ENCODE measurements around the gene DCAF8. TPM values are rescaled to one million over a fixed set of nuclear protein-coding genes. Genes with fewer than 3 reads are reported as not detected.

The DCAF8 gene
- total and polyA plus RNA-seq, 2 experiments from 2014 or later, result 55.0 to 104 TPM

DNA sequence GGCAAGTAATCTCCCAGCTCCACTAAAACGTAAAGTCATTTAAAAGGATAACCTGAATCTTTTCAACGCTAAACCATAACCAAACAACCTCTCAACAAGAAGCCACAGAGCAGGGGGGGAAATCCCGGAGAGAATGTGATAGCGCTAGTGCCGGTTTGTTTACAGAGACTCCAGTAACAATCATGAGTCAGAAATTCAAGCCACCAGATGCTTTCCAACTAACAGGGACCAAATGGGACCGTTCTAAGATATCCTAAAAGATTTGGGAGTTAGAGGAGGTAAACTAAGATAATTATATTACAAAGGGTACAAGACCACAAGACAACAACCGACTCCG, 825 bp downstream of the DCAF8 start (continued):
- no peak for TF ChIP-seq JUNB (IDR thresholded peaks at IDR 0.05; ENCODE audit: unreplicated experiment)
- TF ChIP-seq NANOG (IDR thresholded peaks at IDR 0.05; ENCODE audit: borderline replicate concordance), result no peak
- TF ChIP-seq ZNF331 (CRISPR knock-in tag; IDR thresholded peaks at IDR 0.05; ENCODE audit: low read depth), result no peak
- no peak for TF ChIP-seq STAT1 (IDR thresholded peaks at IDR 0.05; ENCODE audit: unreplicated experiment)
- TF ChIP-seq, protein P1, sequence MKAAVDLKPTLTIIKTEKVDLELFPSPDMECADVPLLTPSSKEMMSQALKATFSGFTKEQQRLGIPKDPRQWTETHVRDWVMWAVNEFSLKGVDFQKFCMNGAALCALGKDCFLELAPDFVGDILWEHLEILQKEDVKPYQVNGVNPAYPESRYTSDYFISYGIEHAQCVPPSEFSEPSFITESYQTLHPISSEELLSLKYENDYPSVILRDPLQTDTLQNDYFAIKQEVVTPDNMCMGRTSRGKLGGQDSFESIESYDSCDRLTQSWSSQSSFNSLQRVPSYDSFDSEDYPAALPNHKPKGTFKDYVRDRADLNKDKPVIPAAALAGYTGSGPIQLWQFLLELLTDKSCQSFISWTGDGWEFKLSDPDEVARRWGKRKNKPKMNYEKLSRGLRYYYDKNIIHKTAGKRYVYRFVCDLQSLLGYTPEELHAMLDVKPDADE (IDR thresholded peaks at IDR 0.05), result no peak
- TF ChIP-seq EZH2 (IDR thresholded peaks at IDR 0.05; ENCODE audit: low read depth, unreplicated experiment), result no peak
- no peak for TF ChIP-seq EZH2phosphoT487 (IDR thresholded peaks at IDR 0.05; ENCODE audit: unreplicated experiment)
- TF ChIP-seq, protein P2, sequence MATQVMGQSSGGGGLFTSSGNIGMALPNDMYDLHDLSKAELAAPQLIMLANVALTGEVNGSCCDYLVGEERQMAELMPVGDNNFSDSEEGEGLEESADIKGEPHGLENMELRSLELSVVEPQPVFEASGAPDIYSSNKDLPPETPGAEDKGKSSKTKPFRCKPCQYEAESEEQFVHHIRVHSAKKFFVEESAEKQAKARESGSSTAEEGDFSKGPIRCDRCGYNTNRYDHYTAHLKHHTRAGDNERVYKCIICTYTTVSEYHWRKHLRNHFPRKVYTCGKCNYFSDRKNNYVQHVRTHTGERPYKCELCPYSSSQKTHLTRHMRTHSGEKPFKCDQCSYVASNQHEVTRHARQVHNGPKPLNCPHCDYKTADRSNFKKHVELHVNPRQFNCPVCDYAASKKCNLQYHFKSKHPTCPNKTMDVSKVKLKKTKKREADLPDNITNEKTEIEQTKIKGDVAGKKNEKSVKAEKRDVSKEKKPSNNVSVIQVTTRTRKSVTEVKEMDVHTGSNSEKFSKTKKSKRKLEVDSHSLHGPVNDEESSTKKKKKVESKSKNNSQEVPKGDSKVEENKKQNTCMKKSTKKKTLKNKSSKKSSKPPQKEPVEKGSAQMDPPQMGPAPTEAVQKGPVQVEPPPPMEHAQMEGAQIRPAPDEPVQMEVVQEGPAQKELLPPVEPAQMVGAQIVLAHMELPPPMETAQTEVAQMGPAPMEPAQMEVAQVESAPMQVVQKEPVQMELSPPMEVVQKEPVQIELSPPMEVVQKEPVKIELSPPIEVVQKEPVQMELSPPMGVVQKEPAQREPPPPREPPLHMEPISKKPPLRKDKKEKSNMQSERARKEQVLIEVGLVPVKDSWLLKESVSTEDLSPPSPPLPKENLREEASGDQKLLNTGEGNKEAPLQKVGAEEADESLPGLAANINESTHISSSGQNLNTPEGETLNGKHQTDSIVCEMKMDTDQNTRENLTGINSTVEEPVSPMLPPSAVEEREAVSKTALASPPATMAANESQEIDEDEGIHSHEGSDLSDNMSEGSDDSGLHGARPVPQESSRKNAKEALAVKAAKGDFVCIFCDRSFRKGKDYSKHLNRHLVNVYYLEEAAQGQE (IDR thresholded peaks at IDR 0.05; ENCODE audit: unreplicated experiment), result no peak
- no peak for TF ChIP-seq ZNF114 (CRISPR knock-in tag; IDR thresholded peaks at IDR 0.05)
- TF ChIP-seq POLR2AphosphoS5 (IDR thresholded peaks at IDR 0.05; ENCODE audit: low read depth), result no peak

DNA sequence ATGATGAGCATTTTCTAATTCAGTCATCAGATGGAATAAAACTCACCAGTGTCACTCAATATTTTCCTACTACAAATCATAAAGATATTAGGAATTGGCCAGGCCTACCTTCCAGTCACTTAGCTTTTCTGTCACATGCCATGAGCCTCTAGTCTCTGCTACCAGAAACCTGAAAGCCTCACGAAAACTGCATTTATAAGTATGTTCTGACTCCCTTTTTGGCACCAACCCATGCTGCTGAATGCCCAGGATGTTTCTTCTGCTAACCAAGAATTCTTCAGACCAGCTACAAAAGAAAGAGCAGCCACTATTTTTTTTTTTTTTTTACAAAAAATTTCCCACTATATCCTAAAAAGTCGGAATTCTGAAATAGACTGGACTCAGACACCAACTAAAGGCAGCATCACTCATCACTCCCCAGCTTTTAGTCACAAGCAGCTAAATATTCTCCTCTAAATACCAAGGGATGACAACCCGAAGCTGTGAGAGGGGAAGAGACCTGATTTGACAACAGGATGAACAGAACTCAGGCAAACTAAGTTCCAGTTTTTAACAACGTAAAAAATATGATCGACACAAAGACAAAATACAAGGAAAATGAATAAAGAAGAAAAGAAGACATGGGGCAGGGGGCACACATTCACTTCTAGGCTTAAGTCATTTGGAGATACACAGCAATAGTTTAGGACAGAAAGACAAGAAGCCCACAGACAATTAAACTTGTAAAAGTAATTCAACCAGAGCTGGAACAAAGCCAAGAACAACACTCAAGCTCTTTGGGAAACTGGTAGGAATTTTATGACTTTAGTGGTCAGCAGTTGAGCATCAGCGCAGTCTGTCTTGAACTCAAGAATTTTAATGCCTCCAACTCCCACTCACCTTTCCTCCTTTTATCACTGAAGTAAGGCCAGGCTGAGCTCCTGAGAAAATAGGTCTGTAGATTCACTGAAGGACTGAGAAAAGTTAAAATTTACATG, 1.7 kb downstream of the DCAF8 start:
- H3K36me3 Mint-ChIP-seq (ENCODE audit: low read depth), result peaks cover 6% of the 10 kb centered on the region; the same call in 2 of the 3 replicates
- no peak for TF ChIP-seq ZNF331 (CRISPR knock-in tag; IDR thresholded peaks at IDR 0.05; ENCODE audit: low read depth)
- no peak for TF ChIP-seq JUNB (IDR thresholded peaks at IDR 0.05; ENCODE audit: unreplicated experiment)
- TF ChIP-seq, protein P3, sequence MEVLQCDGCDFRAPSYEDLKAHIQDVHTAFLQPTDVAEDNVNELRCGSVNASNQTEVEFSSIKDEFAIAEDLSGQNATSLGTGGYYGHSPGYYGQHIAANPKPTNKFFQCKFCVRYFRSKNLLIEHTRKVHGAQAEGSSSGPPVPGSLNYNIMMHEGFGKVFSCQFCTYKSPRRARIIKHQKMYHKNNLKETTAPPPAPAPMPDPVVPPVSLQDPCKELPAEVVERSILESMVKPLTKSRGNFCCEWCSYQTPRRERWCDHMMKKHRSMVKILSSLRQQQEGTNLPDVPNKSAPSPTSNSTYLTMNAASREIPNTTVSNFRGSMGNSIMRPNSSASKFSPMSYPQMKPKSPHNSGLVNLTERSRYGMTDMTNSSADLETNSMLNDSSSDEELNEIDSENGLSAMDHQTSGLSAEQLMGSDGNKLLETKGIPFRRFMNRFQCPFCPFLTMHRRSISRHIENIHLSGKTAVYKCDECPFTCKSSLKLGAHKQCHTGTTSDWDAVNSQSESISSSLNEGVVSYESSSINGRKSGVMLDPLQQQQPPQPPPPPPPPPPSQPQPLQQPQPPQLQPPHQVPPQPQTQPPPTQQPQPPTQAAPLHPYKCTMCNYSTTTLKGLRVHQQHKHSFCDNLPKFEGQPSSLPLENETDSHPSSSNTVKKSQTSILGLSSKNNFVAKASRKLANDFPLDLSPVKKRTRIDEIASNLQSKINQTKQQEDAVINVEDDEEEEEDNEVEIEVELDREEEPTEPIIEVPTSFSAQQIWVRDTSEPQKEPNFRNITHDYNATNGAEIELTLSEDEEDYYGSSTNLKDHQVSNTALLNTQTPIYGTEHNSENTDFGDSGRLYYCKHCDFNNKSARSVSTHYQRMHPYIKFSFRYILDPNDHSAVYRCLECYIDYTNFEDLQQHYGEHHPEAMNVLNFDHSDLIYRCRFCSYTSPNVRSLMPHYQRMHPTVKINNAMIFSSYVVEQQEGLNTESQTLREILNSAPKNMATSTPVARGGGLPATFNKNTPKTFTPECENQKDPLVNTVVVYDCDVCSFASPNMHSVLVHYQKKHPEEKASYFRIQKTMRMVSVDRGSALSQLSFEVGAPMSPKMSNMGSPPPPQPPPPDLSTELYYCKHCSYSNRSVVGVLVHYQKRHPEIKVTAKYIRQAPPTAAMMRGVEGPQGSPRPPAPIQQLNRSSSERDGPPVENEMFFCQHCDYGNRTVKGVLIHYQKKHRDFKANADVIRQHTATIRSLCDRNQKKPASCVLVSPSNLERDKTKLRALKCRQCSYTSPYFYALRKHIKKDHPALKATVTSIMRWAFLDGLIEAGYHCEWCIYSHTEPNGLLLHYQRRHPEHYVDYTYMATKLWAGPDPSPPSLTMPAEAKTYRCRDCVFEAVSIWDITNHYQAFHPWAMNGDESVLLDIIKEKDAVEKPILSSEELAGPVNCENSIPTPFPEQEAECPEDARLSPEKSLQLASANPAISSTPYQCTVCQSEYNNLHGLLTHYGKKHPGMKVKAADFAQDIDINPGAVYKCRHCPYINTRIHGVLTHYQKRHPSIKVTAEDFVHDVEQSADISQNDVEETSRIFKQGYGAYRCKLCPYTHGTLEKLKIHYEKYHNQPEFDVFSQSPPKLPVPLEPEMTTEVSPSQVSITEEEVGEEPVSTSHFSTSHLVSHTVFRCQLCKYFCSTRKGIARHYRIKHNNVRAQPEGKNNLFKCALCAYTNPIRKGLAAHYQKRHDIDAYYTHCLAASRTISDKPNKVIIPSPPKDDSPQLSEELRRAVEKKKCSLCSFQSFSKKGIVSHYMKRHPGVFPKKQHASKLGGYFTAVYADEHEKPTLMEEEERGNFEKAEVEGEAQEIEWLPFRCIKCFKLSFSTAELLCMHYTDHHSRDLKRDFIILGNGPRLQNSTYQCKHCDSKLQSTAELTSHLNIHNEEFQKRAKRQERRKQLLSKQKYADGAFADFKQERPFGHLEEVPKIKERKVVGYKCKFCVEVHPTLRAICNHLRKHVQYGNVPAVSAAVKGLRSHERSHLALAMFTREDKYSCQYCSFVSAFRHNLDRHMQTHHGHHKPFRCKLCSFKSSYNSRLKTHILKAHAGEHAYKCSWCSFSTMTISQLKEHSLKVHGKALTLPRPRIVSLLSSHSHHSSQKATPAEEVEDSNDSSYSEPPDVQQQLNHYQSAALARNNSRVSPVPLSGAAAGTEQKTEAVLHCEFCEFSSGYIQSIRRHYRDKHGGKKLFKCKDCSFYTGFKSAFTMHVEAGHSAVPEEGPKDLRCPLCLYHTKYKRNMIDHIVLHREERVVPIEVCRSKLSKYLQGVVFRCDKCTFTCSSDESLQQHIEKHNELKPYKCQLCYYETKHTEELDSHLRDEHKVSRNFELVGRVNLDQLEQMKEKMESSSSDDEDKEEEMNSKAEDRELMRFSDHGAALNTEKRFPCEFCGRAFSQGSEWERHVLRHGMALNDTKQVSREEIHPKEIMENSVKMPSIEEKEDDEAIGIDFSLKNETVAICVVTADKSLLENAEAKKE (CRISPR knock-in tag; IDR thresholded peaks at IDR 0.05), result no peak

More for the DNA sequence above, 1.7 kb downstream of the DCAF8 start:
- Histone ChIP-seq H3K36me3 (ENCODE audit: insufficient read depth) (no peaks in the 10 kb centered on the region), H3F3A (replicated peaks; ENCODE audit: low read depth) (no peaks in the 10 kb centered on the region), H3K9me2 (ENCODE audit: insufficient read depth) (no peaks in the 10 kb centered on the region), H4K20me1 (replicated peaks; ENCODE audit: insufficient read depth) (no peaks in the 10 kb centered on the region), H3K79me2 (replicated peaks; ENCODE audit: insufficient read depth) (peaks cover 59% of the 10 kb centered on the region), H3K4me3 (peak overlapping the region; percentile 56), H3K4me2 (peak overlapping the region; percentile 73), H3K27me3 (ENCODE audit: insufficient read depth) (no peaks in the 10 kb centered on the region), H2AFZ (no peak overlapping the region), H3K27ac (ENCODE audit: low read depth) (peak overlapping the region; percentile 96), H3K4me1 (ENCODE audit: insufficient read depth) (peaks cover 20% of the 10 kb centered on the region)
- peaks cover 6% of the 10 kb centered on the region for H3K27me3 Mint-ChIP-seq (ENCODE audit: insufficient read depth, low read depth, poor library complexity)
- H3K4me3 Mint-ChIP-seq, result peak overlapping the region; percentile 99
- ATAC-seq, result no peak
- peaks cover 22% of the 10 kb centered on the region for H3K4me1 Mint-ChIP-seq
- DNase-seq (ENCODE audit: low spot score), result peak; percentile 27
- H3K9me3 Mint-ChIP-seq, result no peaks in the 10 kb centered on the region
- H3K27ac Mint-ChIP-seq, result peak overlapping the region; percentile 99

Measured in GM23338 (cell line).